Fibroblast of pulmonary artery (primary cell): ENCODE measurements around the gene LMAN2.

Experiments used
- DNase-seq: peaks from one replicate; pipeline ENCODE4 v3.0.0-alpha.2; 2010; ENCODE audit warnings: low read depth
- H3K4me3 ChIP-seq: replicated peaks from 2 replicates; pipeline ENCODE4 v1.5.1; 2011; ENCODE audit warnings: low read depth, mild to moderate bottlenecking, control low read depth, low read length, moderate library complexity
- CTCF ChIP-seq: IDR thresholded peaks from 2 replicates; pipeline ENCODE4 v1.5.1; 2011; ENCODE audit warnings: mild to moderate bottlenecking, control low read depth, low read length, inconsistent platforms; ENCODE audit errors: missing control alignments

Gene LMAN2

GRCh38 chr5:177336603-177337494, 14.6 kb downstream of the LMAN2 start:
- no peak for DNase-seq
- TF ChIP-seq CTCF: no peak
- H3K4me3 ChIP-seq: no peak overlapping the region

DNA sequence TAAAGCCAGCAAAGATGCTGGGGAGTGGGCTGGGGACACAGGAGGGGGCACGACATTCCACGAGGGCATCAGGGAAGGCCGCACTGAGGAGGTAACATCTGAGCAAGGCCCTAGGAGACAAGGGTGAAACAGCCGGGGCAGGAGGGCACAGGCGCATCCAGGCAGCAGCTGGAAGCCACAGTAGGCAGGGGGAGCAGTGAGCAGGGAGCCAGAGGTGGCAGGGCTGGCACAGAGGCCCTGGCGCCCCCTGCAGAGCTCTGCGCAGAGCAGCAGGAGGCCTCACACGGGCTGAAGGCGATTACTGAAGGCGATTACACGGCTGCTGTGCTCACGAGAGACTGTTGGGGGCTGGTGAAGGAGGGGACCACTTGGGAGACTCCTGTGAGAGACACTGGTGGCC, 15.4 kb downstream of the LMAN2 start:
- DNase-seq: peak; percentile 15
- H3K4me3 ChIP-seq: no peak overlapping the region
- TF ChIP-seq CTCF: peak; percentile 23

GRCh38 chr5:177335701-177336065, 15.8 kb downstream of the LMAN2 start:
- no peak for DNase-seq
- H3K4me3 ChIP-seq: no peak overlapping the region
- TF ChIP-seq CTCF: no peak

- TF ChIP-seq CTCF: no peak
- DNase-seq: no peak
- H3K4me3 ChIP-seq: no peak overlapping the region
These were observed 16.4 kb downstream of the LMAN2 start for GRCh38 chr5:177334781-177335700.

DNA sequence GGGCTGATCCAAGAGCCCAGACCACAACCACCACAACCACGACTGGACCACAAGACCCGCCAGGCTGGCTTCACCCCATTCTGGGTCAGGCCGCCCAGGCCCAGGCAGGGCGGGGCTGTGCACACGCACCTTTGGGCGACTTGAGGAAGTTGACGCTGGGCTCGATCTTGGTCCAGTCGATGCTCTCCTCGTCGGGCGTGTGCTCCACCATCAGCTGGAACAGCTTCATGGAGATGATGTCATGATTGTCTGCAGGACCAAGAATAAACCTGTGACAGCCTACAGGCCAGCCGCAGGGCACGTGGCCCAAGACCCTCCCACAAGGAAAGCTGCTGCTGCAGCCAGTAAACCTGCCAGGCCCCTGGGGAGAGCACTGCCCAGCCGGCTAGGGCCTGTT, 17.3 kb downstream of the LMAN2 start:
- no peak for DNase-seq
- no peak overlapping the region for H3K4me3 ChIP-seq
- no peak for TF ChIP-seq CTCF

DNA sequence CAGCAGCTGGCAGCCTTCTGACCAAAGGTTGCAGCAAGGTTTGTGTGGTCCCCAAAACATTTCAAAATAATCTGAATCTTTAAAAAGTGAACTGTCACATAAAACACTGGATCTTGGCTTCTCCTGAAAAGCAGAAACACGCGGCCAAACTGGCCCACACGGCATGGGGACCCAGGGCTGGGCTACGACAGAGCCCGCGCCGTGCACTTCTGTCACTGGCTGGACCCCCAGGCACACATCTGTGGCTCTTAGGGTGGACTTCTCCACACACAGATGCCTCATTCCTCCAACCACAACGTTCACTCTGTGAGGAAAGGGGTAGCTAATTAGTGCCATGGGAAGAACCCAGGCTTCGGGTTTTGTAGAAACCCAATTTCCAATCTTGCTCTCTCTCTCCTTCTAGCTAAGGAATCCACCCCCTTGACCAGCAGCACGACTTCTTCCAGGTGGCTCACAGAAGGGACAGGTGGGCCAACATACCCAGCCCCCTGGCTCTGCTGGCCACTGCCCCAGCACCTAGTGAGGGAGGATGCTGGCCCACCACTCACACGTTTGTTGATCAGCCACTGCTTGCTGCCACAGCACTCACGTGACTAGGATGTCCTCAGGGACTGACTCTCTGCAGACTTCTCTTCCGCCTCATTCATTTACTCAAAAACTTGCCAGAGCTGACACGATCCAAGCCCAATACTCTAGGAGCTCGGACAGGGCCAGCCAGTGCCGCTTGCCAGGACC, 17.9 kb downstream of the LMAN2 start:
- DNase-seq: no peak
- TF ChIP-seq CTCF: no peak
- no peak overlapping the region for H3K4me3 ChIP-seq
